Measurements from ENCODE around the gene CUBN. TPM values are rescaled to one million over a fixed set of nuclear protein-coding genes. Genes with fewer than 3 reads are reported as not detected.

The CUBN gene
- total RNA-seq, 1 experiment from 2014 or later, result 0.34 TPM

DNA sequence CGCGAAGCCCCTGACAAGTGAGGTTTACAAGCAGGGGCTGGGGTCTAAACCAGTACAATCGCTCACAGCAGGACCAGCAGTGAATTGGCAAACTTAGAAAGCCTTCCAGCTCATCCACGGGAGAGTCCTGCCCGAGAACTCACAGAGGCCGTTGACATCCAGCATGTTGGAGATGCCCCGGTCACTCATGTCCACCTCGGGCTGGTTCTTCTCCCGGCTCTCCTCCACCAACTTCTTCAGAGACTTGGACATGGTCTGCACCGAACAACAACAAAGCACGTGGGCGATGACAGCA lies 312.8 kb downstream of the CUBN start:
- peak overlapping the region; percentile 19; the same call in 1 of the 2 replicates for H3K27ac ChIP-seq
- DNase-seq, result no peak
- peak overlapping the region; percentile 60 for H3K4me3 ChIP-seq
- no peaks in the 10 kb centered on the region for H3K4me1 ChIP-seq
- no peaks in the 10 kb centered on the region for H3K27me3 ChIP-seq
- no peaks in the 10 kb centered on the region for H3K36me3 ChIP-seq
- H3K9me3 ChIP-seq (replicated peaks), result no peaks in the 10 kb centered on the region

GRCh38 chr10:16816171-16816570 lies 313.4 kb downstream of the CUBN start:
- H3K4me1 ChIP-seq, result no peaks in the 10 kb centered on the region
- DNase-seq, result no peak
- no peaks in the 10 kb centered on the region for H3K36me3 ChIP-seq
- no peak overlapping the region for H3K27ac ChIP-seq
- H3K9me3 ChIP-seq (replicated peaks), result no peaks in the 10 kb centered on the region
- H3K4me3 ChIP-seq, result peak overlapping the region; percentile 60; the same call in 1 of the 2 replicates
- no peaks in the 10 kb centered on the region for H3K27me3 ChIP-seq

DNA sequence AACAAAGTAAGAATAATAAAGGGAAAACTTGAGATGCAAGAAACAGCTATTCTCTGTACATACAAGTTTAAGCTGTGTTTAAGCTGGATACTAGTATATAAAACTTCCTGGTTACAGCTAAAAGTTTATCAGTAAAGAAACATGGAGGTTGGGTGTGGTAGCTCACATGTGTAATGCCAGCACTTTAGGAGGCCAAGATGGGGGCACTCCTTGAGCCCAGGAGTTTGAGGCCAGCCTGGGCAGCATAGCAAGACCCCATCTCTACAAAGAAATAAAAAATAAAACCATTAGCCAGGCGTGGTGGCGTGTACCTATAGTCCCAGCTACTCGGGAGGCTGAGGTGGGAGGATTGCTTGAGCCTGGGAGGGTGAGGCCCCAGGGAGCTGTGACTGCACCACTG lies 315.6 kb downstream of the CUBN start:
- H3K27ac ChIP-seq, result no peak overlapping the region
- no peaks in the 10 kb centered on the region for H3K4me1 ChIP-seq
- no peaks in the 10 kb centered on the region for H3K27me3 ChIP-seq
- DNase-seq, result no peak
- no peak overlapping the region for H3K4me3 ChIP-seq
- no peaks in the 10 kb centered on the region for H3K9me3 ChIP-seq (replicated peaks)
- H3K36me3 ChIP-seq, result no peaks in the 10 kb centered on the region

- Histone ChIP-seq H3K27me3 (no peaks in the 10 kb centered on the region), H3K4me3 (no peak overlapping the region), H3K36me3 (no peaks in the 10 kb centered on the region), H3K4me1 (no peaks in the 10 kb centered on the region), H3K9me3 (replicated peaks) (no peaks in the 10 kb centered on the region), H3K27ac (no peak overlapping the region)
- no peak for DNase-seq
Measured at GRCh38 chr10:16812676-16813075, 316.9 kb downstream of the CUBN start.

DNA sequence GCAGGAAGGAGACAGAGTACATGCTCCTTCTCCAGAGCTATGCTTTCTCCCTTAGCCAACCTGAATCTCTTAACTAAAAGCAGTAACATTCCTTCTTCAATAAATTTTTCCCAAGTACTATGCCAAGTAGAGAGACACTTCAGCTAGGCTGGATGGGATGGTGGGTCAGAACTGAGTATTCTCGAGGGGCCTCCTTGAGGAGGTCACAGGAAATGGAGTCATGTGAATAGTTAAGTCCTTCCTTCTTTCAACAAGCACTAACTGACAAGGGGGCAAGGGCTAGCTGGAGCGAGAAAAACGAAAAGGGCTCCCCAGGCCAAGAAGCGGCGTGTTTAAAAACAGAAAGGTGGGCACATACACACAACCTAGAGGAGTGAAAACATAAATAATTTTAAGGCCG lies 317.8 kb downstream of the CUBN start:
- DNase-seq, result no peak
- no peaks in the 10 kb centered on the region for H3K27me3 ChIP-seq
- no peaks in the 10 kb centered on the region for H3K36me3 ChIP-seq
- H3K9me3 ChIP-seq (replicated peaks), result no peaks in the 10 kb centered on the region
- H3K27ac ChIP-seq, result no peak overlapping the region
- H3K4me1 ChIP-seq, result no peaks in the 10 kb centered on the region
- H3K4me3 ChIP-seq, result no peak overlapping the region

- no peaks in the 10 kb centered on the region for H3K4me1 ChIP-seq
- no peak overlapping the region for H3K4me3 ChIP-seq
- H3K9me3 ChIP-seq (replicated peaks), result no peaks in the 10 kb centered on the region
- H3K27me3 ChIP-seq, result no peaks in the 10 kb centered on the region
- no peak overlapping the region for H3K27ac ChIP-seq
- DNase-seq, result no peak
- H3K36me3 ChIP-seq, result no peaks in the 10 kb centered on the region
Measured at GRCh38 chr10:16811292-16811691, 318.3 kb downstream of the CUBN start.

- Histone ChIP-seq H3K9me3 (replicated peaks) (no peaks in the 10 kb centered on the region), H3K27ac (no peak overlapping the region), H3K4me1 (no peaks in the 10 kb centered on the region), H3K4me3 (no peak overlapping the region), H3K36me3 (no peaks in the 10 kb centered on the region), H3K27me3 (no peaks in the 10 kb centered on the region)
- peak; percentile 34 to 59 for DNase-seq
Measured at GRCh38 chr10:16809074-16809718, 320.4 kb downstream of the CUBN start.

- Histone ChIP-seq H3K9me3 (replicated peaks) (no peaks in the 10 kb centered on the region), H3K27me3 (no peaks in the 10 kb centered on the region), H3K4me3 (no peak overlapping the region), H3K27ac (no peak overlapping the region), H3K4me1 (no peaks in the 10 kb centered on the region), H3K36me3 (no peaks in the 10 kb centered on the region)
- DNase-seq, result no peak
Measured at GRCh38 chr10:16804123-16804522, 325.5 kb downstream of the CUBN start.

- Histone ChIP-seq H3K4me1 (no peaks in the 10 kb centered on the region), H3K36me3 (no peaks in the 10 kb centered on the region), H3K27me3 (no peaks in the 10 kb centered on the region), H3K4me3 (no peak overlapping the region), H3K27ac (no peak overlapping the region), H3K9me3 (replicated peaks) (no peaks in the 10 kb centered on the region)
- DNase-seq, result no peak
Measured at GRCh38 chr10:16803464-16803863, 326.1 kb downstream of the CUBN start.

DNA sequence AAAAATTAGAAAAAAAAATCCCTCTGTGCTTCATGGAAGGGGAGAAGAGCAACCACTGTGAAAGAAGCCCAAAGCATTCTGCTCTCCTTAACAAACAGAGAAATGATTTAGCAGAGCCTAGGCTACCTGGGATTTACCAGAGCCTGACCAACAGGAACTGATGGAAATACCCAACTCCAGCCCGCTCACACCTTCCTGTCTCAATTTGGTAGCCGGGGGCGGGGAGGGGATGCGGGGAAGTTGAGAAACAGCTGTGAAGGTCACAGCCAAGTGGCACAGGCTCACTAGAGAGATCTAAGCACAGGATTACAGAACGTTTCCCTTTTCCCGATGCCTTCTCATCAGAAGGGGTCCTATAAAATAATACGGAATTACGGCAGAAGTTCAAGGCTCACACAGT lies 330.0 kb downstream of the CUBN start:
- no peak for DNase-seq
- Histone ChIP-seq H3K4me1 (no peaks in the 10 kb centered on the region), H3K27me3 (no peaks in the 10 kb centered on the region), H3K9me3 (replicated peaks) (no peaks in the 10 kb centered on the region; the same call in 1 of the 2 replicates), H3K36me3 (no peaks in the 10 kb centered on the region), H3K27ac (no peak overlapping the region), H3K4me3 (no peak overlapping the region)

DNA sequence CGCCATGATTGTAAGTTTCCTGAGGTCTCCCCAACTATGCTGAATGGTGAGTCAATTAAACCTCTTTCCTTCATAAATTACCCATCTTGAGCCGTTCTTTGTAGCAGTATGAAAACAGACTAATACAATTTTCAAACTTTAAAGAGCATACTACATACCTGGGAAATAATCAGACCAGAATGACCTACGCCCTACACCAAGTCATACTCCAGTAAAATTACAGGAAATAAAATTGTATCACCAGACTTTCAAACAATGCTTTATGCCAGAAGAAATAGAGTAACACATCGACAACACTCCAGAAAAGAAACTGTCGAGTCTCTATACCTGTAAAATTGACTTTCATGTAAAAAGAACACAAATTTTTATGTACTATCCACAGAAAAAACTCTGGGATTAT lies 331.0 kb downstream of the CUBN start:
- Histone ChIP-seq H3K27ac (no peak overlapping the region), H3K4me3 (no peak overlapping the region), H3K9me3 (replicated peaks) (no peaks in the 10 kb centered on the region; the same call in 1 of the 2 replicates), H3K27me3 (no peaks in the 10 kb centered on the region), H3K4me1 (no peaks in the 10 kb centered on the region), H3K36me3 (no peaks in the 10 kb centered on the region)
- DNase-seq, result no peak

DNA sequence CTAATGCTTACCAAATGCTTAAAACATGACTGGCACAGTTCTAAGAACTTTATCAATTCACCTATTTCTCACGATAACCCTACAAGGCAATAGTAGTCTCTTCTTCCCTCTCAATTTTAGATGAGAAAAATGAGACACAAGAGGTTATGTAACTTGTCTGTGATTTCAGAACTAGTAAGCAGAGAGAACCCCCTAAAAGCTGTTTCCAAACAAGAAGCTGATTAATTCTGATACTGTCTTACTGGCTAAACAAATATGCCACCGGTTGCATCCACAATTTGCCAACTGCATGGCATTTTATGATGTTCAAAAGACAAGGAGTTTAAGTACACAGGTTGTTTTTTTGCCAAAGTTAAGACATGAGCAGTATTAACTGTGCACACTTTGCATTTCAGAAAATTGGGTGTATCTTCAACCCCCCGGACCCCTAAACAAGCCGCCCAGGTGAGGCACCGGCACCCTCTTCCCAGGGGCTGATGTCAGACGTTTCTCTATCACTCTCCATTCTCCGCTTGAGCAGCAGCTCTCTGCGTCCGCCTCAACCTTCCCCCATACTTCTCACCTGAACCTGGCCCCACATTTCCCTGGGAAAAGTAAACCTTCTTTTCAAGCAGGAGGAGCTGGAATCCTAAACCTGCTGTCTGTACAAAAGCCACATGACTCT lies 334.1 kb downstream of the CUBN start:
- Histone ChIP-seq H3K4me1 (no peaks in the 10 kb centered on the region), H3K4me3 (no peak overlapping the region)
- DNase-seq, result no peak

DNA sequence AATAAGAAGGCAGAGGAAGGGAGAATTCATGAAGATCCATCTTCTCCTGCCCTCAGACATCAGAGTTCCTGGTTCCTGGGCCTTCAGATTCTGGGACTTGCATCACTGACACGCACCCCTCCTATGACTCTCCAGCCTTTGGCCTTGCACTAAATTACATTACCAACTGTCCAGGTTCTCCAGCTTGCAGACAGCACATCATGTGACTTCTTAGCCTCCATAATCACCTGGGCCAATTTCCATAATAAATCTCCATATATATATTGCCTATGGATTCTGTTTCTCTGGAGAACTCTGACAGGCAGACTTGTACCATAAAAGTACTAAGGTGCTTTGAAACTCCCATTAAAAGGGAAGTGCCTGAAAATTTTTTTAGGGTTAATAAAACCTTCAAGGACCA lies 335.6 kb downstream of the CUBN start:
- Histone ChIP-seq H3K36me3 (no peaks in the 10 kb centered on the region), H3K27ac (no peak overlapping the region), H3K4me1 (no peaks in the 10 kb centered on the region), H3K4me3 (no peak overlapping the region), H3K27me3 (no peaks in the 10 kb centered on the region), H3K9me3 (replicated peaks) (no peaks in the 10 kb centered on the region; the same call in 1 of the 2 replicates)
- DNase-seq, result no peak

More for the DNA sequence above, 334.1 kb downstream of the CUBN start:
- Histone ChIP-seq H3K36me3 (no peaks in the 10 kb centered on the region), H3K27me3 (no peaks in the 10 kb centered on the region), H3K27ac (no peak overlapping the region), H3K9me3 (replicated peaks) (no peaks in the 10 kb centered on the region; the same call in 1 of the 2 replicates)

DNA sequence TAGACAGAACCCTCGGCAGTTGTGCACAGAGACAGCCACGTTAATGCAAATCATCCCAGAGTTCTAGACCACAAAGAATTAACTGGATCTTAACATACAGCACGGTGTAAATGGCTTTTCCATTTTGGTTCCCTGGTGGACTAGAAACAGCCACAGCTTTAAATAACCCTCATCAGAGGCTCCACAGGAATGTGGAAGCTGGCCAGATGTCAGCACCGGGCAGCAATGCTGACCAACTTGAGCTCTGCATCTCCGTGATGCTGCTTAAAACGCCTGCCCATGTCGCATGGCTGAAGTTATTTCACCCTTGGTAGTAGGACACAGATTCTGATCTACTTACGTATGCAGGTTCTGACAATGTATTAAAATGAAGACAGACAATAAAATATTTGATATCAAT lies 336.9 kb downstream of the CUBN start:
- no peak for DNase-seq
- no peaks in the 10 kb centered on the region for H3K27me3 ChIP-seq
- no peaks in the 10 kb centered on the region; the same call in 1 of the 2 replicates for H3K9me3 ChIP-seq (replicated peaks)
- no peaks in the 10 kb centered on the region for H3K36me3 ChIP-seq
- H3K27ac ChIP-seq, result no peak overlapping the region
- no peak overlapping the region for H3K4me3 ChIP-seq
- H3K4me1 ChIP-seq, result no peaks in the 10 kb centered on the region

GRCh38 chr10:16789765-16790164 lies 339.8 kb downstream of the CUBN start:
- no peaks in the 10 kb centered on the region for H3K36me3 ChIP-seq
- H3K27me3 ChIP-seq, result no peaks in the 10 kb centered on the region
- H3K27ac ChIP-seq, result no peak overlapping the region
- H3K9me3 ChIP-seq (replicated peaks), result no peaks in the 10 kb centered on the region; the same call in 1 of the 2 replicates
- no peak for DNase-seq
- H3K4me3 ChIP-seq, result no peak overlapping the region
- H3K4me1 ChIP-seq, result no peaks in the 10 kb centered on the region

GRCh38 chr10:16789261-16789660 lies 340.4 kb downstream of the CUBN start:
- no peak overlapping the region for H3K4me3 ChIP-seq
- no peak for DNase-seq
- no peak overlapping the region for H3K27ac ChIP-seq
- H3K9me3 ChIP-seq (replicated peaks), result no peaks in the 10 kb centered on the region; the same call in 1 of the 2 replicates
- H3K36me3 ChIP-seq, result no peaks in the 10 kb centered on the region
- no peaks in the 10 kb centered on the region for H3K4me1 ChIP-seq
- no peaks in the 10 kb centered on the region for H3K27me3 ChIP-seq
